Measurements from ENCODE around the gene UNC13D.
"Not testable (repeated sequence)": the region's sequence is repeated elsewhere in the genome, so short reads cannot be mapped to it uniquely, and the experiment has no call there.

UNC13D gene

GRCh38 chr17:75874323-75875181 lies 30.3 kb upstream of the UNC13D start:
- DNase-seq: no peak

- DNase-seq: no peak
Measured at GRCh38 chr17:75873587-75874322, 29.6 kb upstream of the UNC13D start.

GRCh38 chr17:75872434-75873351 lies 28.5 kb upstream of the UNC13D start:
- peak; percentile 46 for DNase-seq

- DNase-seq: not testable (repeated sequence)
Measured at GRCh38 chr17:75870228-75870627, 26.0 kb upstream of the UNC13D start.

GRCh38 chr17:75869282-75870141 lies 25.3 kb upstream of the UNC13D start:
- DNase-seq: no peak

- DNase-seq: not testable (repeated sequence)
Measured at GRCh38 chr17:75868730-75869281, 24.6 kb upstream of the UNC13D start.

GRCh38 chr17:75865404-75866188 lies 21.4 kb upstream of the UNC13D start:
- not testable (repeated sequence) for DNase-seq

GRCh38 chr17:75864887-75865286 lies 20.7 kb upstream of the UNC13D start:
- DNase-seq: not testable (repeated sequence)

GRCh38 chr17:75864448-75864871 lies 20.3 kb upstream of the UNC13D start:
- DNase-seq: peak; percentile 50

GRCh38 chr17:75861927-75862317 lies 17.7 kb upstream of the UNC13D start:
- no peak for DNase-seq

GRCh38 chr17:75859358-75859757 lies 15.2 kb upstream of the UNC13D start:
- not testable (repeated sequence) for DNase-seq

GRCh38 chr17:75856062-75856756 lies 12.0 kb upstream of the UNC13D start:
- DNase-seq: no peak

GRCh38 chr17:75855310-75856061 lies 11.3 kb upstream of the UNC13D start, which contains the start of gene WBP2:
TSS of gene WBP2 (minus strand) at chr17:75855335. CDS start at chr17:75855297, 38 bp downstream.
- DNase-seq: peak; percentile 98

GRCh38 chr17:75854881-75855309 lies 10.7 kb upstream of the UNC13D start:
- no peak for DNase-seq

- no peak for DNase-seq
Measured at GRCh38 chr17:75854101-75854748, 10.0 kb upstream of the UNC13D start.

- DNase-seq: no peak
Measured at GRCh38 chr17:75853433-75853832, 9.2 kb upstream of the UNC13D start.

GRCh38 chr17:75851693-75851991 lies 7.4 kb upstream of the UNC13D start:
- DNase-seq: not testable (repeated sequence)

GRCh38 chr17:75850928-75851692 lies 6.9 kb upstream of the UNC13D start:
- no peak for DNase-seq
